ENCODE measurements around the gene UNC5C.

DNA sequence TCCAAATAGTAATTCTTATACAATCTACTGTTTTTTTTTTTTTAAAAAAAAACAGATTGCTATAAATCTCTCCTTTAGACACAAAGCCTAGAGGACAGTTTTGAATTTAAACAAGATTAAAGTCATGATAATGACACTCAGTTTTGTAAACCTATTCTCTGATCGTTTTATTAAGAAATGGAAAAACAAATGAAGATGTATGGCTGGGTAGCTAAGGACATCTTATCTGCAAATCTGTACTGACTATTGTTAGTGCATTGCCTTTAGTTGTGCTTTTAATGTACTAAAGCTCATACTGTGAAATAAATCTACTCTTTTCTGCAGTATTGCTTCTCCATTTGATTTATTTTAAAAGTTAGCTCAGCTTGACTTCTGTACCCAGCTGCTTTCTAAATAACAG lies 155.0 kb downstream of the UNC5C start:
- no peak for TF ChIP-seq CTCF (IDR thresholded peaks at IDR 0.05)
- no peak for TF ChIP-seq POLR2A (IDR thresholded peaks at IDR 0.05)
